ENCODE results near the gene COX6A1. TPM values are rescaled to one million over a fixed set of nuclear protein-coding genes. Genes with fewer than 3 reads are reported as not detected.
A peak's percentile ranks its signal among the peaks of the same experiment; 100 is the strongest.

The COX6A1 gene
- total and polyA plus RNA-seq, 8 donors = 86.4 to 1,200 (median 672) TPM

DNA sequence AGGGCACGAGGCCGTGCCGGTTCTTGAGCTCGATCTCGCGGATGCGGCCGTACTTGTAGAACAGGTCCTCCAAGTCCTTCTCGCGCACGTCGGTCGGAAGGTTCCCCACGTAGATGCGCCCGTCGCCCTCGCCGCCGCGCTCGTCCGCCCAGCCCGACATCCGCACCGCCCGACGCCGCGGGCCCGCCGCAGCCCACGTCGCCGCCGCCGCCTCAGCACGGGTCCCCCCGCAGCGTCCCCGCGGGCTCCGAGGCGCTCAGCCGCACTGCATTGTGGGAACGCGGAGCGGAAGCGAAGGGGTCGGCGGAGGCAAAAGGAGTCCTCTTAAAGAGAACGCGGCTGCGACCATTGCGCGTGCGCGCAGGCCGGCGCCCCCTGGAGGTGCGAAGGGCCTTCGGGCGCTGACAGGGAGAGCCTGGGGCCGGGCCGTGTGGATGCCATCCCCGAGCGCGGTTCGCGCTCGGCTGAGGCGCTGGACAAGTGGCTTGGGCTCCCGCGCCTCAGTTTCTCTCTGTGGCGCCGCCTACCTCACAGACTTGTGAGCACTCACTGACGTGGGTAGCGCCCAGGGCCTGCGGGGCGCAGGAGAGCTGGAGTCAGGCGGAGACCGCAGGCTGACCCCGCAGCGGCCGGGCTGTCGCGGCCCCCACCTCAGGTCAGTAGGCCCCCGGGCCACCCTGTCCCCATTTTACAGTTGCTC lies 31.7 kb downstream of the COX6A1 start, which contains the start of gene SRSF9:
Gene SRSF9, minus strand, starts transcription at position 299 of the 700 bp plus-strand sequence. Its CDS starts 139 bp downstream, at position 160.
- H3K9me3 ChIP-seq = no peaks in the 10 kb centered on the region
- TF ChIP-seq, protein P1, sequence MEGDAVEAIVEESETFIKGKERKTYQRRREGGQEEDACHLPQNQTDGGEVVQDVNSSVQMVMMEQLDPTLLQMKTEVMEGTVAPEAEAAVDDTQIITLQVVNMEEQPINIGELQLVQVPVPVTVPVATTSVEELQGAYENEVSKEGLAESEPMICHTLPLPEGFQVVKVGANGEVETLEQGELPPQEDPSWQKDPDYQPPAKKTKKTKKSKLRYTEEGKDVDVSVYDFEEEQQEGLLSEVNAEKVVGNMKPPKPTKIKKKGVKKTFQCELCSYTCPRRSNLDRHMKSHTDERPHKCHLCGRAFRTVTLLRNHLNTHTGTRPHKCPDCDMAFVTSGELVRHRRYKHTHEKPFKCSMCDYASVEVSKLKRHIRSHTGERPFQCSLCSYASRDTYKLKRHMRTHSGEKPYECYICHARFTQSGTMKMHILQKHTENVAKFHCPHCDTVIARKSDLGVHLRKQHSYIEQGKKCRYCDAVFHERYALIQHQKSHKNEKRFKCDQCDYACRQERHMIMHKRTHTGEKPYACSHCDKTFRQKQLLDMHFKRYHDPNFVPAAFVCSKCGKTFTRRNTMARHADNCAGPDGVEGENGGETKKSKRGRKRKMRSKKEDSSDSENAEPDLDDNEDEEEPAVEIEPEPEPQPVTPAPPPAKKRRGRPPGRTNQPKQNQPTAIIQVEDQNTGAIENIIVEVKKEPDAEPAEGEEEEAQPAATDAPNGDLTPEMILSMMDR (IDR thresholded peaks at IDR 0.05) = peak in 5 of 7 experiments; percentile 77 to 93 (median 87)
- TF ChIP-seq POLR2AphosphoS5 (IDR thresholded peaks at IDR 0.05) (peak; percentile 82 to 96 (median 89)), POLR2A (IDR thresholded peaks at IDR 0.05) (peak in 1 of 4 donors; percentile 21), EP300 (IDR thresholded peaks at IDR 0.05) (no peak)
- intact Hi-C loops (cut with DNase I; ENCODE audit: low total_unique reads) = no loop called here
- peak; percentile 96 to 99 for DNase-seq
- H3K4me1 ChIP-seq = peaks cover 33 to 65% (median 47%) of the 10 kb centered on the region in 4 donors
- H3K27ac ChIP-seq = peak within 1 kb of the TSS; percentile 94 to 97 (median 95)
- H3K27me3 ChIP-seq = no peaks in the 10 kb centered on the region
- WGBS, 5 donors = 0 to 1% (median 1%) methylated on average over 6 to 88 of the region's 88 CpGs
- peaks cover 9 to 30% (median 25%) of the 10 kb centered on the region in 4 donors for H3K36me3 ChIP-seq
- H3K4me3 ChIP-seq = peak within 1 kb of the TSS; percentile 80 to 98 (median 88)

GRCh38 chr12:120470150-120470784 lies 32.4 kb downstream of the COX6A1 start:
- Histone ChIP-seq H3K27me3 (no peaks in the 10 kb centered on the region), H3K9me3 (no peaks in the 10 kb centered on the region), H3K27ac (peak overlapping the region; percentile 94 to 97 (median 95)), H3K4me3 (peak overlapping the region; percentile 80 to 98 (median 88)), H3K36me3 (peaks cover 2 to 23% (median 18%) of the 10 kb centered on the region in 4 donors), H3K4me1 (peaks cover 33 to 68% (median 48%) of the 10 kb centered on the region in 4 donors)
- no peak for TF ChIP-seq EP300 (IDR thresholded peaks at IDR 0.05)
- no peak for TF ChIP-seq POLR2AphosphoS5 (IDR thresholded peaks at IDR 0.05)
- TF ChIP-seq POLR2A (IDR thresholded peaks at IDR 0.05) = no peak
- TF ChIP-seq, protein P1 (IDR thresholded peaks at IDR 0.05) = no peak
- no peak for DNase-seq
- intact Hi-C loops (cut with DNase I; ENCODE audit: low total_unique reads) = no loop called here
- 63 to 80% (median 72%) methylated on average over 21 to 26 of the region's 26 CpGs for WGBS, 5 donors

GRCh38 chr12:120472521-120472920 lies 34.6 kb downstream of the COX6A1 start:
- no peak for DNase-seq
- no peak for TF ChIP-seq EP300 (IDR thresholded peaks at IDR 0.05)
- no peak for TF ChIP-seq POLR2A (IDR thresholded peaks at IDR 0.05)
- no peak for TF ChIP-seq POLR2AphosphoS5 (IDR thresholded peaks at IDR 0.05)
- TF ChIP-seq, protein P1 (IDR thresholded peaks at IDR 0.05) = no peak
- Histone ChIP-seq H3K4me3 (no peak overlapping the region), H3K27me3 (no peaks in the 10 kb centered on the region), H3K36me3 (peaks cover 0 to 1% (median under 1%) of the 10 kb centered on the region in 4 donors), H3K27ac (no peak overlapping the region), H3K4me1 (peaks cover 15 to 45% (median 29%) of the 10 kb centered on the region in 4 donors), H3K9me3 (no peaks in the 10 kb centered on the region)
- intact Hi-C loops (cut with DNase I; ENCODE audit: low total_unique reads) = no loop called here

DNA sequence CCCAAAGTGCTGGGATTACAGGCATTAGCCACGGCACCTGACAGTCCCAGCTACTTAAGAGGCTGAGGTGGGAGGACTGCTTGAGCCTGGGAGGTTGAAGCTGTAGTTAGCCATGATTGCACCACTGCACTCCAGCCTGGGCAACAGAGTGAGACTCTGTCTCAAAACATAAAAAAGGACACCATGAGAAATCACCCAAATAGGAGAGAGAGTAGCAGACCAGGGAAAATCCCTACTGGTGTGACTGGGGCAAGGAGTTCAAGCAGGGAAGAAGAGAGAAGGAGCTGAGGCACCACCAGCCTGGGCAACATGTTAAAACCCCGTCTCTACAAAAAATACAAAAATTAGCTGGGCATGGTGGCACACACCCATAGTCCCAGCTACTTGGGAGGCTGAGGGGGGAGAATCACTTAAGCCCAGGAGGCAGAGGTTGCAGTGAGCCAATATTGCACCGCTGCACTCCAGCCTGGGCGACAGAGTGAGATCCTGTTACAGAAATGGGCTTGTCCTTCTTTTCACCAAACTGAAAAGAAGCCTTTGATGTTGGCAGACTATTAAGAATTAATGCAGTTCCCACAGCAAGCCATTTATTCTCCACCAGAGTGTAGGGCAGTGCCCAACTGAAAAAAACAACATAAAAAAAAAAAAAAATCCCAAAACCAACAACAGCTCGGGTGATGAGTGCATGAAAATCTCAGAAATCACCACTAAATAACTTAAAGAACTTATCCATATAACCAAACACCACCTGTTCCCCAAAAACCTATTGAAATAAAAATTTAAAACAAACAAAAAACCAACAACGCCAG lies 36.1 kb downstream of the COX6A1 start:
- H3K4me1 ChIP-seq = peaks cover 8 to 35% (median 17%) of the 10 kb centered on the region in 4 donors
- TF ChIP-seq POLR2AphosphoS5 (IDR thresholded peaks at IDR 0.05) = no peak
- TF ChIP-seq, protein P1 (IDR thresholded peaks at IDR 0.05) = no peak
- TF ChIP-seq POLR2A (IDR thresholded peaks at IDR 0.05) = no peak
- TF ChIP-seq EP300 (IDR thresholded peaks at IDR 0.05) = no peak
- no peak overlapping the region for H3K27ac ChIP-seq
- no peak for DNase-seq
- 67 to 71% (median 69%) methylated on average over 6 of the region's 6 CpGs for WGBS, 5 donors
- no peak overlapping the region for H3K4me3 ChIP-seq
- intact Hi-C loops (cut with DNase I; ENCODE audit: low total_unique reads) = no loop called here
- no peaks in the 10 kb centered on the region for H3K9me3 ChIP-seq
- H3K36me3 ChIP-seq = no peaks in the 10 kb centered on the region
- H3K27me3 ChIP-seq = no peaks in the 10 kb centered on the region

Measured in stomach (tissue), 9 donors.